ENCODE measurements around the gene RAD51B. TPM values are rescaled to one million over a fixed set of nuclear protein-coding genes. Genes with fewer than 3 reads are reported as not detected.

Gene RAD51B
- total RNA-seq, 6 experiments from 2014 or later: 2.7 to 5.8 (median 4.3) TPM

- Histone ChIP-seq H3K4me1 (peaks cover 0 to 5% (median 1%) of the 10 kb centered on the region in 4 donors), H3K27ac (no peak overlapping the region), H3K4me3 (no peak overlapping the region), H3K36me3 (no peaks in the 10 kb centered on the region), H3K9me3 (no peaks in the 10 kb centered on the region), H3K27me3 (no peaks in the 10 kb centered on the region)
- WGBS (ENCODE audit: insufficient coverage, low coverage, low lambda C conversion rate, missing lambda C conversion rate): 94% methylated on average over 5 of the region's 6 CpGs
- DNase-seq: no peak
- no peak for TF ChIP-seq CTCF (IDR thresholded peaks at IDR 0.05)
- no peak for TF ChIP-seq POLR2A (IDR thresholded peaks at IDR 0.05)
- ATAC-seq: peak in 3 of 4 donors; percentile 18 to 66 (median 38)
- intact Hi-C loops (cut with DNase I): no loop called here
Measured at GRCh38 chr14:68539241-68539737, 719.7 kb downstream of the RAD51B start.

DNA sequence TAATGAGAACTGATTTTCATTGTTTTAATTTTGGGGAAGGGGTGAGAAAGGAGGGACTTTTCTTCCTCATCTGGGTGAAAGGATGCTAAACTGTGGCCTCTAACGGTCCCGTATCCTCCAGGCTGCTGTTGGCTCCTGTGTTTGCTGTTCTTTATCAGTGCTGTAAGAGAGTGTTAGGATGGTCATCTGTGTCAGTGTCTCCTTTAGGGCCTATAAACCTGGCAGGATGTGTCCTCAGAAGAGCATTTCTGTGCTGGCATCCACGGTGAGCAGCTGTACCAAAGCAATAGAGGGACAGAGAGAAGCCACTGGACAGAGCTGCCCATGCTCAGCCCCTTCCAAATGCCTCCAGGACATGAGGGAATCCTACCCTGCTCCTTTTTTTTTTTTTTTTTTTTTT is 720.2 kb downstream of the RAD51B start:
- TF ChIP-seq CTCF (IDR thresholded peaks at IDR 0.05) (no peak), POLR2A (IDR thresholded peaks at IDR 0.05) (no peak)
- no peak for DNase-seq
- no peaks in the 10 kb centered on the region for H3K27me3 ChIP-seq
- no peak overlapping the region for H3K27ac ChIP-seq
- H3K4me1 ChIP-seq: peaks cover 0 to 10% (median 4%) of the 10 kb centered on the region in 4 donors
- ATAC-seq: no peak
- no peak overlapping the region for H3K4me3 ChIP-seq
- 83% methylated on average over 1 of the region's 3 CpGs for WGBS (ENCODE audit: insufficient coverage, low coverage, low lambda C conversion rate, missing lambda C conversion rate)
- no peaks in the 10 kb centered on the region for H3K9me3 ChIP-seq
- H3K36me3 ChIP-seq: no peaks in the 10 kb centered on the region
- intact Hi-C loops (cut with DNase I): no loop called here

GRCh38 chr14:68541178-68541896 is 721.8 kb downstream of the RAD51B start:
- H3K4me1 ChIP-seq: peaks cover 0 to 14% (median 5%) of the 10 kb centered on the region in 4 donors
- TF ChIP-seq POLR2A (IDR thresholded peaks at IDR 0.05): no peak
- no peak for TF ChIP-seq CTCF (IDR thresholded peaks at IDR 0.05)
- WGBS (ENCODE audit: insufficient coverage, low coverage, low lambda C conversion rate, missing lambda C conversion rate): 100% methylated on average over 2 of the region's 4 CpGs
- intact Hi-C loops (cut with DNase I): no loop called here
- no peaks in the 10 kb centered on the region for H3K27me3 ChIP-seq
- ATAC-seq: no peak
- H3K36me3 ChIP-seq: no peaks in the 10 kb centered on the region
- H3K27ac ChIP-seq: no peak overlapping the region
- H3K9me3 ChIP-seq: no peaks in the 10 kb centered on the region
- no peak for DNase-seq
- H3K4me3 ChIP-seq: no peak overlapping the region

DNA sequence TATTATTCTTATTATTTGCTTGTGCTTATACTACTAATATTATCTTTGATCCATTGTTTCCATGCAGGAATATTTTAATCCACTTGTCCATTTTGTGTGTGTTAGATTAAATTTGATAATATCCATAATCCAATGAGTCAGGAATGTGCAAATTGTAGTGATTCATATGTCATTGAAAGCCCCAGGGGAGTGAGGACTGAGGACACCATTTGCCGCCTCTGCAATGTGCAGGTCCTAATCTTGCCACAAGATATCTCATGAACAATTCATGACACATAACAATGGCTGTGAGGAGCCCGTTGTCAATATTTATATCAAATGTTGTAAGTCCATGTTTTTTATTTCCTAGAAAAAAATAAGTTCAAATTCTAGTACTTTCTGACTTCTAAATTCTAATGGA is 722.8 kb downstream of the RAD51B start:
- ATAC-seq (no peak), DNase-seq (no peak)
- H3K27me3 ChIP-seq: no peaks in the 10 kb centered on the region
- 90% methylated on average over 2 of the region's 2 CpGs for WGBS (ENCODE audit: insufficient coverage, low coverage, low lambda C conversion rate, missing lambda C conversion rate)
- TF ChIP-seq POLR2A (IDR thresholded peaks at IDR 0.05) (no peak), CTCF (IDR thresholded peaks at IDR 0.05) (no peak)
- H3K27ac ChIP-seq: no peak overlapping the region
- H3K4me1 ChIP-seq: peaks cover 0 to 14% (median 5%) of the 10 kb centered on the region in 4 donors
- no peaks in the 10 kb centered on the region for H3K9me3 ChIP-seq
- no peaks in the 10 kb centered on the region for H3K36me3 ChIP-seq
- H3K4me3 ChIP-seq: no peak overlapping the region
- intact Hi-C loops (cut with DNase I): no loop called here
